Medulla oblongata (tissue), 1 donor: Measurements from ENCODE around the gene VPS51.
A peak's percentile ranks its signal among the peaks of the same experiment; 100 is the strongest.

ENCODE experiments used
- DNase-seq: peaks from one replicate; pipeline ENCODE4 v3.0.0-alpha.2; 2015; ENCODE audit errors: extremely low spot score

Gene VPS51

GRCh38 chr11:65072631-65072966 is 23.4 kb upstream of the VPS51 start:
- DNase-seq = no peak

- no peak for DNase-seq
Observed at GRCh38 chr11:65077451-65077850, 18.6 kb upstream of the VPS51 start.

- DNase-seq = no peak
Observed at GRCh38 chr11:65078151-65078550, 17.9 kb upstream of the VPS51 start.

DNA sequence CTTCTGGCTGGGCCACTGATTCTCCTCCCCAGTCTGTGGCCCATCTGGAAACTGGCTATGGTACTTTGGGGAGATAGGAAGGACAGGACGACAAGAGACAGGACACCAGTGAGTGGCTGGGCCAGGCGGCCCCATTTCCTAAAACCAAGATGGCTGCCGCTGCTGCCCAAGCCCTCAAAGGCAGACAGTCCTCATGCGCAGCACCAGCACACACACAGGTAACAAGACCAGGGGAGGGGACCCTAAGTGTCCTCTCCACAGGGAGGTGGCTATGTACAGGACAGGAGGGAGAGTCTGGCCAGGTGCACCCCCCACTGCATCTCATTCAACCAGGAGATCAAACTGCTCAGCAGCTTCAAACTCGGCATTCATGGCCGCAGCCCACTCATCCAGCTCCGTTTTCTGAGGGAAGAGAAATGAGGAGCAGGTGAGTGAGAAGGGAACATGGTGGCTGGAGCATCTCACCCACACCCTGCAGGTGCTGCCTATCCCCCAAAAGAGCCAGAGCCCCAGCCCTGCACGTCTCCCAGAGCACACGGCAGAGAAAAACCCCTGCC is 17.1 kb upstream of the VPS51 start:
- no peak for DNase-seq

DNA sequence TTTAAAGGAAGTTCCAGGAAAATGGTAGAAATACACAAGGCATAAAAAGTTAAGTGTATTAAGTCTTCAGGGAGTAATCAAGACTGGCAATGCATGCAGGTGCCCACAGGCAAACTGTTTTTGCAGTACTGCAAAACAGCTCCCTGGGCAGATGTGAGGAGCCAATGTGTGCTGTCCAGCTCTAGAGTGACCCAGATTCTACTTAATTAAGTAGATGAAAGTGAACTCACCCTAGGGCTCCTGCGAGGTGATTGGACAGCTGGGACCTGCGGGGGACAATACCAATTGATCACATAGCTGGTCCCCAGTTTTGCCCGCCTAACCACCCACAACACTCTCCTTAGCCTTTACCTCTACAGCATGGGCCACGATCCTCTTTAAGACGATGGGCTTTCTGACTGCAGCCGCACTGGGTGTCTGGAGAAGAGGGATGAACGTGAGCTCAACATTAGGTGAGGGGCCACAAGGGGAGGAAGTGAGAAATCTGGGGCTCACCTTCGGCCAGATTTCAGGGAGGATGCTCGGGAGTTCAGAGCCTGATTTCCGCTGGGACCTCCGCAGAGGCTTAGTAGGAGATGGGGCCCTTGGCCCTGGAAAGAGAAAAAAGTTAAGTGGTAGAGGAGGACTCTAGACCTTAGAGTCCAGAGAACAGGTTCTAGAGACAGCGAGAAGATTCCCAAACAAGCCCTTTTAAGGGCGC is 12.7 kb upstream of the VPS51 start:
- no peak for DNase-seq

DNA sequence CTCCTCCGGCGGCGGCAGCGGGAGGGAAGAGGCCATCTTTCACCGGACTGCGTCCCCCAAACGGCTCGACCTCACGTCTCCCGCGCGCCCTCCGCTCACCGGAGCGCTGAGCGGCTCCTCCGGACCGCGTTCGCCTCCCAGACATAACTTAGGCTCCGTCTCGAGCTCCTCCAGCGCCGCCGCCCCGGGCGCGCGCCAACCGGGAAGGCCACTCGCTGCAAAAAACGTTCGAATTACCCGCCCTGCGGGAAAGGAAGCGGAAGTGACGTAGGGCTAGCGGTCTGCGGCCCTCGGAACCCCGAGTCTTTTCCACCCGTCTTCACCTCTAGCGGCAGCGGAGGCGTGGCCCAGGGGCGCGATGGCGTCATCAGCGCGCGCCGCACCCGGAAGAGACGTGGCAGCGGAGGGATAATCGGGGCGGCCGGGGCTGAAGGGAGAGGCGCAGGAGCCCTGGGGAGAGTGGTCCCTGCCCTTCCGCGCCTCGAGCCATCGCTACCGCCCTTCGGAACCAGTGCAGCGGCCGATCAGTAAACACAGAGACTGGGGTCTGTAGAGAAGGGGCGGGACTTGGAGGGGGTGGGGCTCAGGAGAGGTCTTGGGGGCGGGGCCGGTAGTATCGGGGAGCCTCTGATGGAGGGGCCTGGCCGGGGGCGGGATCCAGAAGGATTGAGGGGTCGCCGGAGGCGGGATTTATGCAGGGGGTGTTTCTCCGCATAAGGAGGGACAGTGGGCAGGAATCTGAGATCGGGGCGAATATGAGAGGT is 12.0 kb upstream of the VPS51 start, which contains the start of the genes CDCA5 and ZFPL1:
CDCA5 (minus strand) TSS at position 207 of the 764 bp plus-strand sequence; CDS start at position 145, 62 bp downstream.
ZFPL1 (plus strand) TSS at position 389 of the 764 bp plus-strand sequence. CDS start 477 bp downstream, outside the sequence.
- peak; percentile 97 for DNase-seq

- no peak for DNase-seq
Observed at GRCh38 chr11:65084598-65085375, 11.2 kb upstream of the VPS51 start.

DNA sequence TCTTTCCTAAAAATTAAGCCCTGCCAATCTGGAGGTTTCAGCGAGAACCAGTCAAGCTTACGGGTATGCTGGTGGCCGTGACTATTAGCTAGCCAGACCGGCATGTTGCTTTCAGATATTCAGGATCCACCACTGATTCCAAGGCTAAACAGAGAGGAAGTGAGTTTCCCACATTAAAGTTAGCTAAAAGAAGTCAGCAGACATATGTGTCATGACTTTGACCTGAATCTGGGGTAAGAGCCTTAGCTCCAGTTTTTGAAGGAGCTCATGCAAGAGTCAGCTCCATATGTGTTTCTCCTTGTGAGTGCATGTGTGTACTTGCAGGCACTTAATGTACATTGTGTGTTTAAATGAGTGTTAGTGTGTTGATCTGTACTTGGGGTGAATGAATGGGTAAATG is 10.6 kb upstream of the VPS51 start:
- no peak for DNase-seq

DNA sequence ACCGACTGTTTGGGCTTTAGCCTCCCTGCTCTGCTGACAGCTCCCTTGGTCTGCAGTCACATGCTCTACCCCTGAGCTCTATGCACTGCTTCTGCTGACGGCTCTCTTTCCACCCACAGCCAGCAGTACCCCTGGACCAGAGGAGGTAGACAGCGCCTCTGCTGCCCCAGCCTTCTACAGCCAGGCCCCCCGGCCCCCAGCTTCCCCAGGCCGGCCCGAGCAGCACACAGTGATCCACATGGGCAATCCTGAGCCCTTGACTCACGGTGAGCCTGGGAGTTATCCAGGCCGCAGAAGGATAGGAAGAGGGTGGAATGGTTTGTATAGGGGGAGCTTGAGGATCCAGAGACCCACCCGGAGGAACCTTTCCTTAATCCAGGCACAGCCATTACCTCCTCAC is 9.2 kb upstream of the VPS51 start:
- DNase-seq = no peak

DNA sequence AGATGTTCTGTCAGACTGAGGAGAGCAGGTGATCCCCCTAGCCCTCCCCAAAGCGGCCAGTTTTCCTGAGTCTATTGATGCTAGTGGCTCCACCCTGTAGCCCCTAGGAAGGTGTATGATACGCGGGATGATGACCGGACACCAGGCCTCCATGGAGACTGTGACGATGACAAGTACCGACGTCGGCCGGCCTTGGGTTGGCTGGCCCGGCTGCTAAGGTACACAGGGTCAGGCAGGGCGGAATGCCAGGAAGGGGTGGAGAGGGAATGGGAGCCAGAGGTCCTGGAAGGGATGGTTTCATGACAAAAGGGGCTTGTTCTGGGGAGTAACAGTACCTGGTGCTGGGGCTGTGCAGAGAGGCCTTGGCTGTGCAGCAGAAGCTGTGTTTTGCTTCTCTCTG is 8.8 kb upstream of the VPS51 start:
- no peak for DNase-seq

GRCh38 chr11:65087827-65088226 is 8.2 kb upstream of the VPS51 start:
- no peak for DNase-seq

DNA sequence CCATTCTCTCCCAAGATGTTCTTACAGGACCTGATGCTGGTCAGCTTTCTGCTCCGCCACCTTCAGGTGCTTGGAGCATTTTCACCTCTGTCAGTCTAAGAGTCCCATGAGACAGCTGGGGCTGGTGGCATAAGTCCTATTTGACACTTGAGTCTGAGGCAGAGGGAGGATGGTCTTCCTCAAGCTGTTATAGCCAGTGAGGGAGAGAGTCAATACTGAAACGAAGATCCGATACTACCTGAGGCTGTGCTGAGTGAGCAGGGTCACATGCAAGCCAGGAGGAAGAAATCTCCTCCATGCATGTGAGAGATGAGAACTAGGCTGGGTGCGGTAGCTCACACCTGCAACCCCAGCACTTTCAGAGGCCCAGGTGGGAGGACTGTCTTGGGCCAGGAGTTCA is 6.4 kb upstream of the VPS51 start:
- no peak for DNase-seq

GRCh38 chr11:65090628-65091027 is 5.4 kb upstream of the VPS51 start:
- DNase-seq = peak; percentile 72

GRCh38 chr11:65095427-65095826 is 587 bp upstream of the VPS51 start:
- DNase-seq = peak; percentile 7

DNA sequence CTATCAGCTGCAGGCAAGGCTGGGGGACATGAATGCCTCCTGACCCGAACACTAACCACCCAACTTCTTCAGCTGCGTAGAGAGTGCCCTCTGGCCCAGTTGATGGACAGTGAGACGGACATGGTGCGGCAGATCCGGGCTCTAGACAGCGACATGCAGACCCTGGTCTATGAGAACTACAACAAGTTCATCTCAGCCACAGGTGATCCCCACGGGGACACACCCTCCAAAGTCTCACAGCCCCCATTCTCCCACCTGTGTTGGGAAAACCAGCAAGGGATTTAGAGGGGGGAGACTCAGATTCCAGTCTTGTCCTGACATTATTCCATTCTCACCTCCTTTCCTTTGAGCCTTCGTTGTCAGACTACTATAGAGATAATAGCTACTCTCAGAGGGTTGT is 912 bp downstream of the VPS51 start:
- peak; percentile 20 for DNase-seq

DNA sequence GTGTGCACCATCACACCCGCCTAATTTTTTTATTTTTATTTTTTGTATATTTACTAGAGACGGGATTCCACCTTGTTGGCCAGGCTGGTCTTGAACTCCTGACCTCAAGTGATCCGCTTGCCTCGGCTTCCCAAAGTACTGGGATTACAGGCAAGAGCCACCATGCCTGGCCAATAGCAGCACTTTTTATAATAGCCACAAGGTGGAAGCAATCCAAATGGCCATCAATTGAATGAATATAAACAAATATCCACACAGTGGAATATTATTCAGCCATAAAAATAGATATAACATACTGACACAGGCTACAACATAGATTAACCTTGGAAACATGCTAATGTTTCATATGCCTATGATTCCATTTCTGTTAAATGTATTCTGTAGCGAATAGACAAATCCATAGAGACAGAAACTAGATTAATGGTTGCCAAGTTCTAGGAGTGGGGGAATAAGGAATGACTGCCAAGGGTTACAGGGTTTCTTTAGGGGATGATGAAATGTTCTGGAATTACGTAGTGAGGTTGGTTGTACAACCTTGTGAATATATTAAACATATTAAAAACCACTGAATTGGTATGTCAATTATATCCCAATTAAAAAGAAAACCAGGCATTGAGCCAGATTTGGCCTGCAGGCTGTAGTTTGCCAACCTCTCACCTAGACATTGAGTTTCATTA is 4.8 kb downstream of the VPS51 start:
- no peak for DNase-seq

DNA sequence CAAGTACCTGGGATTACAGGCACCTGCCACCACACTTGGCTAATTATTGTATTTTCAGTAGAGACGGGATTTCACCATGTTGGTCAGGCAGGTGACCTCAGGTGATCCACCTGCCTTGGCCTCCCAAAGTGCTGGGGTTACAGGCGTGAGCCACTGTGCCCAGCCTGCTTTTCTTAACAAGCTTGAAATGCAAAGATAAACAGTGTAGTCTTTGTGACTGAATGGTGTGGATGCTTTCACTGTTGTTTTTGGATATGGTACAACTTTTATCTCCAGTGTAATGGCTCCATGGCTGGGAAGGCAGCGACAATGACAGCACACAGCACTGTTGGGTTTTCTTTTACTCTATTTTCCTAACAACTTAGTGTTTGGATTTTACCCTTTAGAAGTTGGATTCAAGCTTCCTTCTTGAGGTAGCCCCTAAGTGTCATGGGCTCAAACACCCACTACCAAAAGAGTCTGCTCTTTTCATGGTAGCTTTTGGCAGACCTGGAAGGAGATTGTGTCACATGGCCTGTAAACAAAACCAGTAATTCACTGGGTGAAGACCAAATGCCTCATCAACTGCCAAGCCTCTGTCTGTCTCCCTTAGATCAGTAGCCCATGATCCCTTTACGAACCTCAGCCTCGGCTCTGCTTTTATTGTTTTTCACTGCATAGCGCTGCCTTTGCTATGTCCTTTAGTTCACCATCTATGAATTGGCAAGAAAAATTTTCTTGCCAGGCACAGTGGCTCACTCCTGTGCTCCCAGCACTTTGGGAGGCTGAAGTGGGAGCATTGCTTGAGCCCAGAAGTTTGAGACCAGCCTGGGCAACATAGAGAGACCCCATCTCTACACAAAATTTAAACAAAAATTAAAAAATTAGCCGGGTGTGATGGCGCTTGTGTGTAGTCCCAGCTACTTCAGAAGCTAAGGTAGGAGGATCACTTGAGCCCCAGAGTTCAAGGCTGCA is 6.4 kb downstream of the VPS51 start:
- peak; percentile 82 for DNase-seq

- no peak for DNase-seq
Observed at GRCh38 chr11:65103476-65103875, 7.5 kb downstream of the VPS51 start.

DNA sequence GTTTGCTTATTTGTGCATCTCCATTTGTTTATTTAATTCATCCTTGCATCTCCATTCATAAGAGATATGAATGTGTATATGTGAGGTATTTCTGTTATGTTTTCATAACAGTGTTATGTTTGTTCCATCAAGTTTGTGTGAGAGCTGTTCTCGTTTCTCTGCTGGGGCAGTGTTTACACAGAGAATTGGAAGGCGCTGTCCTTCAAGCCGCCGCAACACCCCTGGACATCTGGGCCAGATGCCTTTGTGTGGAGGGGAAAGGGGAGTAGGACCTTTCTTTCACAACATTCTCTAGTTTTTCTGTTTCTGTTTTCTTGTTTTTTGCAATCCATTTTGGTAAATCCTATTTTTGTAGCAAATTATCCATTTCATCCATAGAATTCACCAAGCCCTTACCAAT is 8.6 kb downstream of the VPS51 start:
- peak; percentile 50 for DNase-seq

DNA sequence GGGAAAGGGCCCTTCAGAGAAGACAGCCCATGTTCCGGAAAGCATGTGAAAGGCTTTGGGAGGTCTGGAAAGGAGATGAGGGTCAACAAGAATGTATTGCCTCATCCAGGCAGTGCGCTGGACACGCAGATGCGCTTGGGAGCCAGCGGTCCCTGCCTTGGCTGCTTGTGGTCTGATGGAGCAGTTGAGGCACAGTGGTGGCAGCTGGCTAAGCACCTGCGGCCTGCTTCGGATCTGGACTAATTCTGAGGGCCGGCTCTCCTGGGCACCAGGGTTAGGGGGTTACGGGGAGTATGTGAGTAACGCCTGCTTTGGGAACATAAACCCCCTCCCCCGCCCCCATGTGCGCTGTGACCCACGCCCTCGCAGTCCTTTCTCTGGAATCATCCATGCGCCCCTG is 11.1 kb downstream of the VPS51 start:
- no peak for DNase-seq
